GM20431 (cell line): ENCODE measurements around the gene KRTAP1-4.
"Not testable (repeated sequence)": the region's sequence is repeated elsewhere in the genome, so short reads cannot be mapped to it uniquely, and the experiment has no call there.

Source experiments
- in situ Hi-C: fragments of 300-500 bp; cut with MseI, MboI; formaldehyde crosslinking; loops from one replicate; pipeline ENCODE4 v1.15.0; 2020; ENCODE audit warnings: low sequenced_read_pairs; ENCODE audit not compliant: unreplicated experiment

The KRTAP1-4 gene

DNA sequence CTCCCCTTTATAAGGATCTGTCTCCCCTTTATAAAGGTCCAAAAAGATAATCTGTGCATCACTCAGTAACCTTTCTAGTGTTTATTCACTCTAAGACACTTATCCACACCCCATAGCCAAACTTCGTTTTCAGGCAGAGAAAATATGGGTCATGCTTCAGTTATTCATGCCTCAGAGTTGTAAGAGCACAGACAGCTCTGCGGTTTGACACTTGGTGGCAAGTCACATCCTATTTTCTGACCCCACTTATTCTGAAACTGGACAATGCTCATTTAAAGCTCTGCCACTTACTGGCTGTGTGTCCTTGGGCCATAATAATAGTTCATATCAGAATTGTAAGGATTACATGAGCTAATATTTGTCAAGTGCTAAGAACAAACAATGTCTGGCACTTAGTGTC lies 19.1 kb upstream of the KRTAP1-4 start:
- in situ Hi-C loops: no loop called here

DNA sequence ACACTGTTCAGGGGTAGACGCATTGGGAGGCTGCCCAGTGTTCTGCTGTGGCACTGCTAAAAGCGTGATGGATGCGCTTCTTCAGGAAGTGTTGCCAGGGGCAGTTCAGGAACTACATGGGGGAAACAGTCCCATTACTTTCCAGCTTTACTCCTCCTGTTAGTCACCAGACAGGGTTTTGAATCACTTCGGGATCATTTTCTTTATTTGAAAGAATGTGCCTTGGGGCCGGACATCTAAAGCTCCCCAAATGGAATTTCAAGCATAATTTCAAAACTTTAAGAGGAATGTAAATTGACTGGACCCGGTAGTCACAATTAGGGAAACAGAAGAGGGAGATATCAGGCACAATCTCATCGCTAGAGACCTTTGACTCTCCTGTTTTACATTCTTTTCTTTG lies 18.4 kb upstream of the KRTAP1-4 start:
- in situ Hi-C loops: no loop called here

DNA sequence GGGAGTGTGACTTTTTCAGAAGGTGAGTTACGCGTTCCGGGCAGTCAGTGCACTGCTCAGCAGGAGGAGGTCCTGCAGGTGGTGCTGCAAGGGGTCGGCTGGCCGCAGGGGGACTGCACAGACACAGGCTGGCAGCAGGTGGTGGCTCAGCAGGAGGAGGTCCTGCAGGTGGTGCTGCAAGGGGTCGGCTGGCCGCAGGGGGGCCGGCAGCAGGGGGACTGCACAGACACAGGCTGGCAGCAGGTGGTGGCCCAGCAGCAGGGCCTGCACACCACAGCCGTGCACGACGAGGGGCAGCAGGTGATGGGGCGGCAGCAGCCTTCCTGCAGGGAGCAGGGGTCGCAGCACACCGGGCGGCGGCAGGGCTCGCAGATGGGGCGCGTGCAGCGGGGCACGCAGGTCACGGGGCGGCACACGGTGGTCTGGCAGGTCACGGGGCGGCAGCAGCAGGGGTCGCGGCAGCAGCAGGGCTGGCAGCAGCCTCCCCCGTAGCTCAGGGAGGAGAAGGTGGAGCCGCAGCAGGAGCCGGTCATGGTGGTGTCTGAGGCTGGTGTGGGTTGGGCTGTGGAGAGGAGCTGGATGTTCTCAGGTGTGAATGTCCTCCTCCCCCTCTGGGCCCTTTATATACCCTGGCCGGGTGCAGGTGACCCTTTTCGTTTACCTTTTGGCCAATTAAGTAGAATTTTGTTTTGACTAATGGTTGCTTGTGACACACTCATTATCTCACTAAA lies 16.9 kb upstream of the KRTAP1-4 start, which contains the start of gene KRTAP2-1:
Gene KRTAP2-1 (minus strand): TSS at position 582 of the 731 bp plus-strand sequence. CDS start 49 bp downstream, at position 533.
- in situ Hi-C loops: not testable (repeated sequence)

DNA sequence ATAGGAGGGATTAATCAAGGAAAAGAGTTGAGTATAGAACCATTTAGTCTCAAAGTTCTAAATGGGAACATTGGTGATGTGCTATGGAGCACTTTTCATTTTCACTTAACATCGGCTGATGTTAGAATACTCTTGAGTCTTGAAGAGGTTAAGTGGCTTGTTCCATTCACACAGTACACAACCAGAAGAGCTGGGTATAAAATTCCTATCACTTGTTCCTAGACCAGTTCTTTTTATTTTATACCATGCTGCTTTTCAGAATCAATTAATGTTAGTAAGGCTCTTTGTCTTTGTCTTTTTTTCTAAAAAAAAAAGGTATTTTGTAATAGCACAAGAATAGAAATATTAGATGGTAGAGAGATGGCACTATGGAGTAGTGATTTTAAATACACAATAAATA lies 13.0 kb upstream of the KRTAP1-4 start:
- in situ Hi-C loops: no loop called here

DNA sequence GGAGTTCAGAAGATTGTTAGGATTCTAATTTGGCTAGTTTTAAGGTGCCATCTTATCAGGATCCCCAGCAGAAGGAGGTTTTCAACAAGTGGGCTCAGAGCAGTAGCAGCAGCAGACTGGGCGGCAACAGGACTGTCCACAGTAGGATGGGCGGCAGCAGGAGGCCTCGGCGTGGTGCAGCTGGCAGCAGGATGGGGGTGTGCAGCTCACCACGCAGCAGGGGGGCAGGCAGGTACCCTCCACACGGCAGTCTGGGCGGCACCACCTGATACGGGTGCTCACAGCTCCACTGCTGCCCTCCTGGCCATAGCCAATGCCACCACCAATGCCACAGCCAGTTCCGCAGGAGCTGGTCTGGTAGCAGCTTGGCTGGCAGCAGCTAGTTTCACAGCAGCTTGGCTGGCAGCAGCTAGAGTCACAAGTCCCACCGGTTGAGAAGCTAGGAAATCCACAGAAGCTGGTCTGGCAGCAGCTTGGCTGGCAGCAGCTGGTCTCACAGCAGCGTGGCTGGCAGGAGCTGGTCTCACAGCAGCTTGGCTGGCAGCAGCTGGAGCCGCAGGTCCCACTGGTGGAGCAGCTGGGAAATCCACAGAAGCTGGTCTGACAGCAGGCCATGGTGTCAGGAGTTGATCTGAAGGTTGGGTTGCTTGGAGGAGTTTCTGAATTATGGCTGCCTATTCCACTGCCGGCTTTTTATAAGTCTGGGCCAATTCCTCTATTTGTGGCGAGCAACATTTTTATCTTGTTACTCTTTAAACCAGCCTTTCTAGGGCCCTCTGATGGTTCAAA lies 11.0 kb upstream of the KRTAP1-4 start, which contains the start of gene KRTAP1-1:
Gene KRTAP1-1 (minus strand): TSS at position 668 of the 789 bp plus-strand sequence. CDS start 53 bp downstream, at position 615.
- in situ Hi-C loops: not testable (repeated sequence)

DNA sequence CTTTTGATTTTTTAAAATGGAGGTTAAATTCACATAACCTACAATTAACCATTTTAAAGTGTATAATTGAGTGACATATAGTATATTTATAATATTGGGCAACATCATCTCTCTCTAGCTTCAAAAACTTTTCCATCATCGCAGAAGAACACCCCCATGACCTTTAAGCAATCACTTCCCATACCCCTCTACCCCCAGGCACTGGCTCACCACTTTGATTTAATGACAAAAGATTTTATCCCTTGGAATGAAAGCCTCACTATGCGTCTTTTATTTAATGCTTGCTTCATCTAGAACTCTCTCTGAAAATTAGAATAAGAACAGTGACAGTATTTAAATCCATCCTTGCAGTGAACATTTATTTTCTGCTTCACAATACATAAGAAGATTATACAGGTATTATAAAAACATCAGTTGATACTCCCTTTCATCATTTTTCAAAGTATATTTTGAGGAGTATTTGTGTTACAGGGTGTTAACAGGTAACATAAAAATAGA lies 7.9 kb upstream of the KRTAP1-4 start:
- in situ Hi-C loops: no loop called here

DNA sequence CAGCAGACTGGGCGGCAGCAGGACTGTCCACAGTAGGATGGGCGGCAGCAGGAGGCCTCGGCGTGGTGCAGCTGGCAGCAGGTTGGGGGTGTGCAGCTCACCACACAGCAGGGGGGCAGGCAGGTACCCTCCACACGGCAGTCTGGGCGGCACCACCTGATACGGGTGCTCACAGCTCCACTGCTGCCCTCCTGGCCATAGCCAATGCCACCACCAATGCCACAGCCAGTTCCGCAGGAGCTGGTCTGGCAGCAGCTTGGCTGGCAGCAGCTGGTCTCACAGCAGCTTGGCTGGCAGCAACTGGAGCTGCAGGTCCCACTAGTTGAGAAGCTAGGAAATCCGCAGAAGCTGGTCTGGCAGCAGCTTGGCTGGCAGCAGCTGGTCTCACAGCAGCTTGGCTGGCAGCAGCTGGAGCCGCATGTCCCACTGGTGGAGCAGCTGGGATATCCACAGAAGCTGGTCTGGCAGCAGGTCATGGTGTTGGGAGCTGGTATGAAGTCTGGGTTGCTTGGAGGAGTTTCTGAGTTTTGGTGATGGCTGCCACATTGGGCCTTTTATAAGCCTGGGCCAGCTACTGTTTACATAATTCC lies 4.4 kb upstream of the KRTAP1-4 start, which contains the start of gene KRTAP1-3:
Gene KRTAP1-3 (minus strand): TSS at position 529 of the 590 bp plus-strand sequence. CDS start 53 bp downstream, at position 476.
- in situ Hi-C loops: not testable (repeated sequence)

DNA sequence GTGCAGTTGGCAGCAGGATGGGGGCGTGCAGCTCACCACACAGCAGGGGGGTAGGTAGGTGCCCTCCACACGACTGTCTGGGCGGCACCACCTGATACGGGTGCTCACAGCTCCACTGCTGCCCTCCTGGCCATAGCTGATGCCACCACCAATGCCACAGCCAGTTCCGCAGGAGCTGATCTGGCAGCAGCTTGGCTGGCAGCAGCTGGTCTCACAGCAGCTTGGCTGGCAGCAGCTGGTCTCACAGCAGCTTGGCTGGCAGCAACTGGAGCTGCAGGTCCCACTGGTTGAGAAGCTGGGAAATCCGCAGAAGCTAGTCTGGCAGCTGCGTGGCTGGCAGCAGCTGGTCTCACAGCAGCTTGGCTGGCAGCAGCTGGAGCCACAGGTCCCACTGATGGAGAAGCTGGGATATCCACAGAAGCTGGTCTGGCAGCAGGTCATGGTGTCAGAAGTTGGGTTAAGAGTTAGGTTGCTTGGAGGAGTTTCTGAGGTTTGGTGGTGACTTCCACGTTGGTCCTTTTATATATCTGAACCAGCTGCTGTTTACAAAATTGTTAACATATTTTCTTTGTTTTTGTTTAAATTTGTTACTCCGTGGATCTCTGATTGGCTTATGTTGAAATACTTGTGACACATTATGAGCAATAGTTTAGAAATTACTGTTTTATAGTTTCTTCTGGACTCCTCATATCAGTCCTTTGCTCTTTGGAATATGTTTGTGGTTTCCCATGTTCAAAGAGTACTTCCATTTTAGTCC lies 3.1 kb downstream of the KRTAP1-4 start, which contains the start of gene KRTAP1-5:
Gene KRTAP1-5 (minus strand): TSS at position 494 of the 757 bp plus-strand sequence. CDS start 53 bp downstream, at position 441.
- in situ Hi-C loops: no loop called here

DNA sequence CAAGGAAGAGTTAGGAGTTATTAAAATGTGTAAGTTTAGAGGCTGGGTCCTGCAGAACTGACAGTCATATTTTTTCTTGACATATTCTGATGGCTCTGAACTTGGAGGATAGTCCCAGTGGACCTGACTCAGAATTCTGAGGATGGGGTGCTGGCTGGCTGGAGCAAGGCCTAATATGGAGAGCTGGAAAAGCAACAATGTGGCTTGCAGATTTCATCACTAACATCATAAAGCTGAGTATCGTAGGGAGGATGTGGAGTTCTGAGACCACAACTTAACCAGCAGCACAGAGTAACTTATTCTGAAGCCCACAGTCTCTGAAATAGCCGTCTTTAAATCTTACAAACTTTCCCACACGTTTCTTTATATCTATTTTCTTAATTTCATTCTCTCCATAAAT lies 5.3 kb downstream of the KRTAP1-4 start:
- in situ Hi-C loops: no loop called here

DNA sequence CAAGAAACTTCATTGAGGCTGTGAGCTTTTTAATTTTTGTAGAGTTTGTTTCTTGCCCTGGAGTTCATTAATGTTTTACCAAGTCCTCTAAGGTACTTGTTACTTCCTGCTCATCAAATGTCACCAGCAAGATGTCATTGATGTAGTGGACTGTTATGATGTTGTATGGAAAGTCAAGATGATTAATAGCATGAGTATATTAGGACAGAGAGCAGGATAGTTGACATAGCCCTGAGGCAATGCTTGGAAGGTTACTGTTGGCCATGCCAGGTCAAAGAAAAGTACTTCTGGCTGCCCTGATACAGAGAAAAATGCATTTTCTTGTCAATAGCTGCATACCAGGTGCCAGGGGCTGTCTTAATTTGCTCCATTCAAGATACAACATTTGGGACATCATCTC lies 9.7 kb downstream of the KRTAP1-4 start:
- in situ Hi-C loops: no loop called here

DNA sequence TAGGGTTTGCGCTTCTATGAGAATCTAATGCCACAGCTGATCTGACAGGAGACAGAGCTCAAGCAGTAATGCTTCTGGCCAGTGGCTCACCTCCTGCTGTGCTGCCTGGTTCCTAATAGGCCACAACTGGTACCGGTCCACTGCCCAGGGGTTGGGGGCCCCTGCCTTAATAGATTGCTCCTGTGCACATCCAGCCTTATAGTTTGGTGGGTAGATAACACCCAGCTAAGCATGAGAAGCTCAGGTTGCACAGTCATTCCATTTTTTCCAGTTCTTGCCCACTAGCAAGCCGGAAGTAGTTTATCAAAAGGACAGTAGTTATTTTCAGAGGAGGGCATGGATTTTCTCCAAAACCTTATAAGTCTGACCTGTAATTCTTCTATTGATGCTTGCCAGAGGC lies 10.6 kb downstream of the KRTAP1-4 start:
- in situ Hi-C loops: no loop called here

DNA sequence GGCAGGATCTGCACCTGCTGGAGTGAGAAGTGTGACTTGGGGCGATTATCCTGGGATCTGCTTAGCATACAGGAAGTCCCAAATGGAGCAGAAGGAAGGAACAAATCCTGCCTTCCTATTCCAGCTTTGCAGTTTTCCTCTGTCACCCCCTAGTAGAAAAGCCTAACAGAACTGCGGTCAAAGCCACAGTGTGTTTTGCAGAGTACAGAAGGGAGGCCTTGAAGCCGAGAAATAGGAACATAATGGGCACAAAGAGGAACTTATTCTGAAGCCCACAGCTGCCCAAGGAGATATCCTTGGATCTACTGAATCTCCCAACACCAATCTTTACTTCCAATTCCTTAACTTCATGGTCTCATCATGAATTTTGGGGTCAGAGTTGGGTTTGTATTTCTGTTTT lies 11.5 kb downstream of the KRTAP1-4 start:
- in situ Hi-C loops: no loop called here

DNA sequence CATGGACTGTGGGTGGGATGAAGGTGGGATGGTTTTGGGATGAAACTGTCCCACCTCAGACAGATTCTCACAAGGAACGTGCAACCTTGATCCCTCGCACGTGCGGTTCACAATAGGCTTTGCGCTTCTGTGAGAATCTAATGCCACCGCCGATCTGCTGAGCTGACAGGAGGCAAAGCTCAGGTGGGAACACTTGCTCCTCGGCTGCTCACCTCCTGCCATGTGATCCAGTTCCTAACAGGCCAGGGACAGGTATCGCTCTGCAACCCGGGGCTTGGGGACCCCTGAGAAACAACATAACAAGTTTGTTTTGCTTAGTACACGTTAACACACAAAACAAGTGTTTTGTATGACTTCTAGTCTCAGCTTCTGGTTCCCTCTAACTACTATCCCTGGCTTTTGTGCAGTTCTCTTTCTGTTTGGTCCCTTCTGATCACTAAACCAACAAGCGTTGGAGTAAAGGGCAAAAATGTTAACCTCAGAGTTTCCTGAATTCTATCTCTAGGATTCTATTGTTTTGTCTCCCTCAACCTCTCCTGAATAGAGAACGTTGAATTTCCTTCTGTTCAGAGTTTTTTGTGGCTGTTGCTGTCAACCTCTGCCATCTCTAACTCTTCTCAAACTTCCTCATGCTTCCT lies 13.3 kb downstream of the KRTAP1-4 start:
- in situ Hi-C loops: no loop called here

DNA sequence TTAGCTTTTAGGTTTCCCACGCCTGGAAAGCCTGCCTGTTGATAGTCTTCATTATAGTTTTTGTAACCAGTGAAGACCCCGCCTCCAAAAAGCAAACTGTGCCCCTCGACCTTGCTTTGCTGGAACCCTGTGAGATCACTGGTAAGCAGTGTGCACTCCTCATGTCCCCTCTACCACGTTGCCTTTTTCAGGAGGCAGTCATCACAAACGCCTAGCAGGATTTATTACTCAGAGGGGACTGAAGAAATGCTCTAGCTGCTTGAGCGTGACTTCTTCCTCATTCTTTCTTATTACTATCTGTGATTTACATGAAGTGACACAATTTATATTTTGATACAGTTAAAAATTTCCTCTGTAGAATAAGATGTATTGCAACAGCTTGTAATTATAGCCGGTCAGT lies 14.5 kb downstream of the KRTAP1-4 start:
- in situ Hi-C loops: no loop called here

DNA sequence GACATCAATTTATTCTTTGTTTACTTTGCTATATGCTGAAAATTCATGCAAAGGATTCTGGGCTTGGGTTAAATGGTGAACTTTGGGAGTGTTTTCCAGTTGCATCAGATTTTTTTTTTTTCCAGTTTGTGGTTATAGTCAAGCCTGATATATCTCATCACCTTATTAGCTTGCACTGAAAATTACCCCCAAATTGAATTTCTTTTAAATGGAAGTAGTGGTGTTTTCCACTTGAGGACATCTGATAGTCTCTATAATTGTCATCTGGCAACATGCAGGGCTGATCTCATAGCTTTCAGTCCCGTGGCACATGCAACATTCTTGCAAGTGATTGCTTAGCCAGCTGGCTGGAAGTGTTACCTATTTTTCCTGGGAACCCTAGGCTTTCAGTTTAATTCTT lies 16.4 kb downstream of the KRTAP1-4 start:
- in situ Hi-C loops: no loop called here

DNA sequence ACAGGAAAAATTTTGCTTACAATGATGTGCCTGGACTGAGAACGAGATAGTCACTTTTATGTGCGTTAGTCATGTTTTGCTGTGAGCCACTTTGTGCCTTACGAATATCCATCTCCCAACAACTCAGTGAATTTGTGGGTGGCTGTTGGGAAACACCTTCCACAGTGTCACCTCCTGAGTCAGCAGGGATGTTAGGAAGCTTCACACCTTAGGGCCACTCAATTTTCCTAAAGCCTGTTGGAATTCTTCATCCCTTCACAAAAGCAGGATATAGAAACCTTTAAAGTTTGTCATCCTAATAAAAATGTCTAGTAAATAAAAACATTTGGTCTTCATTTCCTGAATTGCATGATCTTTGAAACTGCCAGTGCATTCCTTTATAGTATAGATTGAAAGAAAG lies 16.8 kb downstream of the KRTAP1-4 start:
- in situ Hi-C loops: no loop called here

DNA sequence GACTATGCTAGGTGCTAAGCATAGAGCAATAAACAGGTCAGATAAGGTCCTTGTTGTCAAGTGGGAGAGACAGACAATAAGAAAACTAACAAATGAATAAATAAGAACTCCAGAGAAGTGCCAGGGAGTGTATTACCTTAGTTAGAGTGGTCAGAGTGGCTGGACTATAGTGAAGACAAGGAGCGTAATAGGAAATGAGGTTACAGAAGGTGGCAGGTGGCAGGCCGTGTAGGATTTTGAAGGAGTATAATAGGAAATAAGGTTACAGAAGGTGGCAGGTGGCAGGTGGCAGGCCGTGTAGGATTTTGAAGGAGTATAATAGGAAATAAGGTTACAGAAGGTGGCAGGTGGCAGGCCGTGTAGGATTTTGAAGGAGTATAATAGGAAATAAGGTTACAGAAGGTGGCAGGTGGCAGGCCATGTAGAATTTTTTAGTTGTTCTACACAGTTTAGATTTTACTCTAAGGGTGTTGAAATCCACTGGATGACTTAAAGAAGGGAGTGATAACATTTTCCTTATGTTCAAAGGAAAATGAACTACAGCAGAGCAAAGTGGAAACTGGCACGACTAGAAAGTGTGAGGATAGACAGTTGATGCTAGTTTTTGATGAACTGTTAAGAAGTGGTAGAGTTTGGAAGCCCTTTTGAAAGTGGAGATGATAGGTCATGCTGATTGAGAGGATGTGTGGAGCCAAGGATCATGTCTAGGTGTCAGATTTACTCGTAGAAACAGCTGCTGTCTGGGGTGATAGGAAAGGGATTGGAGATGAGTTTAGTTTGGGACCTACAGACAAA lies 17.5 kb downstream of the KRTAP1-4 start:
- in situ Hi-C loops: no loop called here

DNA sequence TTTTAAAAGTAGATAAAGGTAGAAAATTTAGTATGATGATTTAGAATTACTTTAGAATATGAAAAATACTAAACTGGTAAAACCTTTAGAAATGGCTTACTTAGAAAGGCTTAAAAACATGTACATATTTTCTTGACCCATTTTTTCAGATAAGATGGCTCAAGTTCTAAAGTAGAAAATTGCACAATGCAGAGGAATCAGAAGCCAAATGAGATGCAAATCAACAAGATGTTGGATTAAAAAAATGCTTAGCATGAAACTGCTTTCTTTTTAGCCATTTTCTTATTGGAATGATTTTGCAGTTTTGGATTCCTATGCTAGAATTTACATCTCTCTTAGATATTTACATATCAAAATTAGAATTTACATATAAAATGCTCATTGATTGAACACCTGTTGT lies 19.6 kb downstream of the KRTAP1-4 start:
- in situ Hi-C loops: no loop called here

DNA sequence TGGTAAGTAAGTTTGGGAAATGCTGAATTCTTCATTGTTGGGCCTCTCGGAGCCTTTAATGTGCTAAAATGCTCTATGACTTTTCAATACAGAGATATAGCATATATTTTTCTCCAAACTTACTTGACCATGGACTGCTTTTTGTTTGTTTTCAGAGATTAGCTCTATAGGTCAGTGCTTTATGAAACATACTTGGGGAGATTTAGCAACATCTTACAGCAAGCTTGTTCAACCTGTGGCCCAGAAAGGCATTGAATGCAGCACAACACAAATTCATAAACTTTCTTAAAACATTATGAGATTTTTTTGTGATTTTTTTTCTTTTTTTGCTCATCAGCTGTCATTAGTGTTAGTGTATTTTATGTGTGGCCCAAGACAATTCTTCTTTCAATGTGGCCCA lies 20.1 kb downstream of the KRTAP1-4 start:
- in situ Hi-C loops: no loop called here
